Endothelial cell of umbilical vein (primary cell): ENCODE data around the gene DYNLT2.

Experiments used
- CTCF ChIP-seq, 2 donors: IDR thresholded peaks; 1 replicate in 1 of 2; 2 replicates in 1 of 2; pipeline ENCODE4 v1.5.1; 2011; ENCODE audit warnings: low read length in 2 of 2, mild to moderate bottlenecking in 2 of 2, moderate library complexity in 2 of 2, control low read depth in 1 of 2, inconsistent platforms in 1 of 2, low read depth in 1 of 2; ENCODE audit not compliant: insufficient read depth in 1 of 2; ENCODE audit errors: extremely low read depth in 1 of 2
- EZH2 ChIP-seq: IDR thresholded peaks from 2 replicates; pipeline ENCODE4 v1.6.1; 2012; ENCODE audit warnings: borderline replicate concordance, low read depth, mild to moderate bottlenecking, moderate library complexity, low read length, inconsistent platforms; ENCODE audit not compliant: severe bottlenecking
- MYC ChIP-seq: IDR thresholded peaks from one replicate; pipeline ENCODE4 v1.6.1; 2011; ENCODE audit warnings: mild to moderate bottlenecking, low read depth, low read length
- POLR2A ChIP-seq: IDR thresholded peaks from 2 replicates; pipeline ENCODE4 v1.6.1; 2012; ENCODE audit warnings: low read depth, mild to moderate bottlenecking, control low read depth, low read length

- TF ChIP-seq CTCF (IDR thresholded peaks at IDR 0.05; ENCODE audit: extremely low read depth in 1 of 2, insufficient read depth in 1 of 2, low read depth in 1 of 2, low read length in 2 of 2) (no peak), POLR2A (no peak), EZH2 (no peak), MYC (no peak)
These were observed 32.0 kb upstream of the DYNLT2 start for GRCh38 chr6:169783401-169783800.
